Measurements from ENCODE around the gene GPRIN2.

GPRIN2 gene

GRCh38 chr10:46520941-46521340, 35.5 kb downstream of the GPRIN2 start:
- DNase-seq (ENCODE audit: extremely low spot score): no peak
- CTCF ChIA-PET: interaction anchor here (1.2 kb wide), 1 partner anchor 10 kb away, joined by 4 read pairs; no protein-coding TSS in a partner anchor
- POLR2A ChIA-PET: no interaction called here
- TF ChIP-seq, protein P1, sequence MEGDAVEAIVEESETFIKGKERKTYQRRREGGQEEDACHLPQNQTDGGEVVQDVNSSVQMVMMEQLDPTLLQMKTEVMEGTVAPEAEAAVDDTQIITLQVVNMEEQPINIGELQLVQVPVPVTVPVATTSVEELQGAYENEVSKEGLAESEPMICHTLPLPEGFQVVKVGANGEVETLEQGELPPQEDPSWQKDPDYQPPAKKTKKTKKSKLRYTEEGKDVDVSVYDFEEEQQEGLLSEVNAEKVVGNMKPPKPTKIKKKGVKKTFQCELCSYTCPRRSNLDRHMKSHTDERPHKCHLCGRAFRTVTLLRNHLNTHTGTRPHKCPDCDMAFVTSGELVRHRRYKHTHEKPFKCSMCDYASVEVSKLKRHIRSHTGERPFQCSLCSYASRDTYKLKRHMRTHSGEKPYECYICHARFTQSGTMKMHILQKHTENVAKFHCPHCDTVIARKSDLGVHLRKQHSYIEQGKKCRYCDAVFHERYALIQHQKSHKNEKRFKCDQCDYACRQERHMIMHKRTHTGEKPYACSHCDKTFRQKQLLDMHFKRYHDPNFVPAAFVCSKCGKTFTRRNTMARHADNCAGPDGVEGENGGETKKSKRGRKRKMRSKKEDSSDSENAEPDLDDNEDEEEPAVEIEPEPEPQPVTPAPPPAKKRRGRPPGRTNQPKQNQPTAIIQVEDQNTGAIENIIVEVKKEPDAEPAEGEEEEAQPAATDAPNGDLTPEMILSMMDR (IDR thresholded peaks at IDR 0.05; ENCODE audit: control extremely low read depth, extremely low read depth, low read depth, missing control alignments): no peak

- POLR2A ChIA-PET: no interaction called here
- DNase-seq (ENCODE audit: extremely low spot score): no peak
- CTCF ChIA-PET: no interaction called here
- TF ChIP-seq, protein P1 (IDR thresholded peaks at IDR 0.05; ENCODE audit: control extremely low read depth, extremely low read depth, low read depth, missing control alignments): no peak
Measured at GRCh38 chr10:46520381-46520780, 36.1 kb downstream of the GPRIN2 start.

DNA sequence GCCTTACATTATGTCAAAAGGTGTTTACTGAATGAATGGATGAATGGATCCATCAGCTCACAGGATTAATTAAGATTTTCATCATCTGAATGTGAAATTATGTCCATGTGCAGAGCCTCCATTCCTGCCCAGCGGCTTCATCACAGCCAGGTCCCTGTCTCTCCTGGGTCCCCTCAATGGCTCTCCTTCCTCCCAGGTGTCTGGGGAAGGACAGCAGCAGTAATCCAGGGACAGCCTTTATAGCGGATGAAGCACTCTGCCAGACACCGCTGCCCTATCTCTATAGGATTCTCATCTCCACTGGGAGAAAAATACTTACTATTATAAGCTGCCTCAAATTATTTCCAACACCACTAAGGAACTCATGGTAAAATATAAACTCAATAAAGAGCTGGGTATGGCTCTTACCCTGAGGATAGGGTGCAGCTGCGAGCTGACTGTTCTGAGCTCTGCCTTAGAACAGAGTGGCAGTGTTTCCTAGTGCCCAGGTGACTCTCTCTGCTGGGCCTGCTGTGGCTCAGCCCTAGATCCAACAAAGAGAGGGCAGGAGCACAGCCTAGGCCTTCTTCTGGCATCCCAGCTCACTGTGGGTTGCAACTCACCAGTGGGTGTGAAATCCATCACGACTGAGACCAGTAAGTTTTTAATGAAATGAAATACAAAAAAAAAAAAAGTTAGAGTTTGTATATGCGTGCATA, 38.3 kb downstream of the GPRIN2 start:
- TF ChIP-seq, protein P1 (IDR thresholded peaks at IDR 0.05; ENCODE audit: control extremely low read depth, extremely low read depth, low read depth, missing control alignments): no peak
- POLR2A ChIA-PET: no interaction called here
- CTCF ChIA-PET: interaction anchor here (1.0 to 2.3 kb wide), 3 partner anchors 10 to 27 kb away, joined by 6 to 10 read pairs (median 6); no protein-coding TSS in a partner anchor
- DNase-seq (ENCODE audit: extremely low spot score): no peak

- TF ChIP-seq, protein P1 (IDR thresholded peaks at IDR 0.05; ENCODE audit: control extremely low read depth, extremely low read depth, low read depth, missing control alignments): no peak
- CTCF ChIA-PET: interaction anchor here (1.0 to 2.3 kb wide), 4 partner anchors 10 to 28 kb away, joined by 5 to 10 read pairs (median 6); no protein-coding TSS in a partner anchor
Measured at GRCh38 chr10:46517541-46517940, 38.9 kb downstream of the GPRIN2 start.

GRCh38 chr10:46516660-46517416, 39.6 kb downstream of the GPRIN2 start:
- POLR2A ChIA-PET: no interaction called here
- CTCF ChIA-PET: interaction anchor here (1.2 to 2.3 kb wide), 3 partner anchors 11 to 28 kb away, joined by 5 to 10 read pairs (median 6); no protein-coding TSS in a partner anchor
- no peak for DNase-seq (ENCODE audit: extremely low spot score)
- TF ChIP-seq, protein P1 (IDR thresholded peaks at IDR 0.05; ENCODE audit: control extremely low read depth, extremely low read depth, low read depth, missing control alignments): no peak

More at GRCh38 chr10:46517541-46517940, 38.9 kb downstream of the GPRIN2 start:
- DNase-seq (ENCODE audit: extremely low spot score): no peak
- POLR2A ChIA-PET: no interaction called here

GRCh38 chr10:46515793-46516192, 40.7 kb downstream of the GPRIN2 start:
- no peak for DNase-seq (ENCODE audit: extremely low spot score)
- ChIA-PET CTCF (interaction anchor here (1.7 to 1.9 kb wide), 2 partner anchors 9 to 29 kb away, joined by 5 to 6 read pairs; no protein-coding TSS in a partner anchor), POLR2A (no interaction called here)
- TF ChIP-seq, protein P1 (IDR thresholded peaks at IDR 0.05; ENCODE audit: control extremely low read depth, extremely low read depth, low read depth, missing control alignments): no peak

Data from GM10248 (cell line).